Measurements from ENCODE around the gene LRRC51. TPM values are rescaled to one million over a fixed set of nuclear protein-coding genes. Genes with fewer than 3 reads are reported as not detected.

LRRC51 gene
- total RNA-seq, 4 donors from 2014 or later = 9.1 to 10.0 (median 9.2) TPM

GRCh38 chr11:72136684-72137262 lies 56.1 kb downstream of the LRRC51 start:
- H3K27ac ChIP-seq (replicated peaks in 1 of 4) = no peak overlapping the region
- H3K4me1 ChIP-seq = no peaks in the 10 kb centered on the region
- H3K36me3 ChIP-seq = no peaks in the 10 kb centered on the region
- intact Hi-C loops (cut with DNase I) = no loop called here
- no peak overlapping the region for H3K4me3 ChIP-seq
- H3K27me3 ChIP-seq = peaks cover 0 to 4% (median 0%) of the 10 kb centered on the region in 4 donors
- no peak for DNase-seq (ENCODE audit: extremely low spot score)
- H3K9me3 ChIP-seq = no peaks in the 10 kb centered on the region
- TF ChIP-seq CTCF (IDR thresholded peaks at IDR 0.05) (no peak), POLR2A (IDR thresholded peaks at IDR 0.05; ENCODE audit: low read depth) (no peak), POLR2AphosphoS5 (IDR thresholded peaks at IDR 0.05) (no peak), EP300 (IDR thresholded peaks at IDR 0.05) (no peak)
- WGBS = 88% methylated on average over 4 of the region's 4 CpGs

GRCh38 chr11:72138821-72139390 lies 58.3 kb downstream of the LRRC51 start:
- 78% methylated on average over 11 of the region's 12 CpGs for WGBS
- H3K27ac ChIP-seq (replicated peaks in 1 of 4) = no peak overlapping the region
- no peak overlapping the region for H3K4me3 ChIP-seq
- intact Hi-C loops (cut with DNase I) = no loop called here
- H3K4me1 ChIP-seq = peaks cover 0 to 3% (median 0%) of the 10 kb centered on the region in 4 donors
- DNase-seq (ENCODE audit: extremely low spot score) = no peak
- no peaks in the 10 kb centered on the region for H3K36me3 ChIP-seq
- TF ChIP-seq POLR2A (IDR thresholded peaks at IDR 0.05; ENCODE audit: low read depth) (no peak), CTCF (IDR thresholded peaks at IDR 0.05) (no peak), POLR2AphosphoS5 (IDR thresholded peaks at IDR 0.05) (no peak), EP300 (IDR thresholded peaks at IDR 0.05) (no peak)
- H3K9me3 ChIP-seq = no peaks in the 10 kb centered on the region
- H3K27me3 ChIP-seq = peaks cover 0 to 4% (median 0%) of the 10 kb centered on the region in 4 donors

GRCh38 chr11:72139500-72139899 lies 58.9 kb downstream of the LRRC51 start:
- no peak overlapping the region for H3K27ac ChIP-seq (replicated peaks in 1 of 4)
- TF ChIP-seq CTCF (IDR thresholded peaks at IDR 0.05) (no peak), EP300 (IDR thresholded peaks at IDR 0.05) (no peak), POLR2A (IDR thresholded peaks at IDR 0.05; ENCODE audit: low read depth) (no peak)
- no peak for DNase-seq (ENCODE audit: extremely low spot score)
- no peak overlapping the region for H3K4me3 ChIP-seq
- no peaks in the 10 kb centered on the region for H3K36me3 ChIP-seq
- H3K27me3 ChIP-seq = peaks cover 0 to 2% (median 0%) of the 10 kb centered on the region in 4 donors
- intact Hi-C loops (cut with DNase I) = no loop called here
- H3K4me1 ChIP-seq = peaks cover 0 to 3% (median 0%) of the 10 kb centered on the region in 4 donors
- 97% methylated on average over 7 of the region's 11 CpGs for WGBS
- no peaks in the 10 kb centered on the region for H3K9me3 ChIP-seq

- intact Hi-C loops (cut with DNase I) = loop anchor here (5.0 kb wide), 1 partner anchor 113 kb away; no protein-coding TSS in a partner anchor
- H3K4me3 ChIP-seq = no peak overlapping the region
- H3K27ac ChIP-seq (replicated peaks in 1 of 4) = no peak overlapping the region
- H3K4me1 ChIP-seq = peaks cover 0 to 3% (median 0%) of the 10 kb centered on the region in 4 donors
- H3K36me3 ChIP-seq = no peaks in the 10 kb centered on the region
- no peak for TF ChIP-seq POLR2AphosphoS5 (IDR thresholded peaks at IDR 0.05)
- no peak for TF ChIP-seq POLR2A (IDR thresholded peaks at IDR 0.05; ENCODE audit: low read depth)
- no peak for TF ChIP-seq CTCF (IDR thresholded peaks at IDR 0.05)
- no peak for TF ChIP-seq EP300 (IDR thresholded peaks at IDR 0.05)
- 88% methylated on average over 2 of the region's 2 CpGs for WGBS
- H3K27me3 ChIP-seq = no peaks in the 10 kb centered on the region
- no peak for DNase-seq (ENCODE audit: extremely low spot score)
- no peaks in the 10 kb centered on the region for H3K9me3 ChIP-seq
These were observed 60.0 kb downstream of the LRRC51 start for GRCh38 chr11:72140661-72141060.
